ENCODE measurements around the gene PITX3. TPM values are rescaled to one million over a fixed set of nuclear protein-coding genes. Genes with fewer than 3 reads are reported as not detected.

The PITX3 gene
- polyA plus RNA-seq, 1 of the 3 experiments (the other 2 are of a cell fraction) = not detected

GRCh38 chr10:102200751-102201640 lies 40.3 kb downstream of the PITX3 start:
- 57% methylated on average over 11 of the region's 34 CpGs for WGBS (ENCODE audit: low lambda C conversion rate)
- no peaks in the 10 kb centered on the region for H4K20me1 ChIP-seq (ENCODE audit: insufficient read depth)
- TF ChIP-seq USF2 (IDR thresholded peaks at IDR 0.05; ENCODE audit: borderline replicate concordance, low read depth, low read length) = no peak
- no peak for TF ChIP-seq NRF1 (IDR thresholded peaks at IDR 0.05; ENCODE audit: low read depth, low read length)
- TF ChIP-seq GATA2 (CRISPR knock-in tag; IDR thresholded peaks at IDR 0.05) = no peak
- TF ChIP-seq REST (IDR thresholded peaks at IDR 0.05; ENCODE audit: low read depth, low read length) = no peak
- TF ChIP-seq, protein P1, sequence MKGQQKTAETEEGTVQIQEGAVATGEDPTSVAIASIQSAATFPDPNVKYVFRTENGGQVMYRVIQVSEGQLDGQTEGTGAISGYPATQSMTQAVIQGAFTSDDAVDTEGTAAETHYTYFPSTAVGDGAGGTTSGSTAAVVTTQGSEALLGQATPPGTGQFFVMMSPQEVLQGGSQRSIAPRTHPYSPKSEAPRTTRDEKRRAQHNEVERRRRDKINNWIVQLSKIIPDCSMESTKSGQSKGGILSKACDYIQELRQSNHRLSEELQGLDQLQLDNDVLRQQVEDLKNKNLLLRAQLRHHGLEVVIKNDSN (IDR thresholded peaks at IDR 0.05; ENCODE audit: borderline replicate concordance, low read depth) = no peak
- TF ChIP-seq, protein P2, sequence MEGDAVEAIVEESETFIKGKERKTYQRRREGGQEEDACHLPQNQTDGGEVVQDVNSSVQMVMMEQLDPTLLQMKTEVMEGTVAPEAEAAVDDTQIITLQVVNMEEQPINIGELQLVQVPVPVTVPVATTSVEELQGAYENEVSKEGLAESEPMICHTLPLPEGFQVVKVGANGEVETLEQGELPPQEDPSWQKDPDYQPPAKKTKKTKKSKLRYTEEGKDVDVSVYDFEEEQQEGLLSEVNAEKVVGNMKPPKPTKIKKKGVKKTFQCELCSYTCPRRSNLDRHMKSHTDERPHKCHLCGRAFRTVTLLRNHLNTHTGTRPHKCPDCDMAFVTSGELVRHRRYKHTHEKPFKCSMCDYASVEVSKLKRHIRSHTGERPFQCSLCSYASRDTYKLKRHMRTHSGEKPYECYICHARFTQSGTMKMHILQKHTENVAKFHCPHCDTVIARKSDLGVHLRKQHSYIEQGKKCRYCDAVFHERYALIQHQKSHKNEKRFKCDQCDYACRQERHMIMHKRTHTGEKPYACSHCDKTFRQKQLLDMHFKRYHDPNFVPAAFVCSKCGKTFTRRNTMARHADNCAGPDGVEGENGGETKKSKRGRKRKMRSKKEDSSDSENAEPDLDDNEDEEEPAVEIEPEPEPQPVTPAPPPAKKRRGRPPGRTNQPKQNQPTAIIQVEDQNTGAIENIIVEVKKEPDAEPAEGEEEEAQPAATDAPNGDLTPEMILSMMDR (IDR thresholded peaks at IDR 0.05) = no peak
- TF ChIP-seq RXRA (IDR thresholded peaks at IDR 0.05; ENCODE audit: borderline replicate concordance, low read depth) = no peak
- TF ChIP-seq TCF12 (IDR thresholded peaks at IDR 0.05) = no peak
- TF ChIP-seq EZH2phosphoT487 (IDR thresholded peaks at IDR 0.05; ENCODE audit: borderline replicate concordance, low read depth) = no peak
- TF ChIP-seq RFX5 (IDR thresholded peaks at IDR 0.05; ENCODE audit: low read length) = no peak
- TF ChIP-seq JUND (IDR thresholded peaks at IDR 0.05) = no peak
- TF ChIP-seq CHD2 (IDR thresholded peaks at IDR 0.05; ENCODE audit: low read length, partially characterized antibody) = no peak
- no peak for TF ChIP-seq SMC3 (IDR thresholded peaks at IDR 0.05; ENCODE audit: low read depth, low read length)
- no peak for TF ChIP-seq TAF1 (IDR thresholded peaks at IDR 0.05; ENCODE audit: borderline replicate concordance, low read depth, low read length)
- H3K27ac ChIP-seq (ENCODE audit: low read depth in 2 of 2, low read length in 1 of 2) = no peak overlapping the region
- H3K36me3 ChIP-seq (replicated peaks in 1 of 2; ENCODE audit: control insufficient read depth in 1 of 2, insufficient read depth in 2 of 2, low read length in 1 of 2) = no peaks in the 10 kb centered on the region
- no peaks in the 10 kb centered on the region for H3K4me1 ChIP-seq (ENCODE audit: control insufficient read depth in 1 of 2, insufficient read depth in 2 of 2, low read depth in 1 of 2, low read length in 1 of 2)
- DNase-seq = no peak
- H3F3A ChIP-seq (replicated peaks; ENCODE audit: insufficient read depth) = no peaks in the 10 kb centered on the region
- no peak overlapping the region for H2AFZ ChIP-seq (ENCODE audit: low read depth)
- CTCF ChIA-PET = no interaction called here
- no peaks in the 10 kb centered on the region; the same call in 1 of the 2 replicates for H3K27me3 ChIP-seq (ENCODE audit: insufficient read depth)
- H3K79me2 ChIP-seq (ENCODE audit: insufficient read depth) = no peaks in the 10 kb centered on the region
- H3K9me2 ChIP-seq = no peaks in the 10 kb centered on the region
- peaks cover 4% of the 10 kb centered on the region; the same call in 1 of the 2 replicates for H3K9me3 ChIP-seq
- no peak overlapping the region for H3K9ac ChIP-seq
- H3K4me2 ChIP-seq = no peak overlapping the region
- no peak overlapping the region for H3K4me3 ChIP-seq (ENCODE audit: low read depth in 2 of 2, low read length in 1 of 2)
- POLR2A ChIA-PET = no interaction called here

Data from SK-N-SH (cell line).